SK-N-MC (cell line): Measurements from ENCODE around the gene MRTFA.

Experiments used
- EZH2 ChIP-seq: fragments of 200-600 bp; sonication (generic); IDR thresholded peaks from one replicate; pipeline ENCODE4 v1.6.1; 2017; ENCODE audit warnings: antibody characterized with exemption
- FOXP2 ChIP-seq: optimal IDR thresholded peaks from 2 replicates; pipeline ENCODE3; 2011; ENCODE audit warnings: mild to moderate bottlenecking, moderate library complexity; ENCODE audit not compliant: insufficient read depth; ENCODE audit errors: extremely low read length, control extremely low read depth
- POLR2AphosphoS5 ChIP-seq: IDR thresholded peaks from 2 replicates; pipeline ENCODE4 v1.6.1; 2012; ENCODE audit warnings: mild to moderate bottlenecking, low read depth, low read length, borderline replicate concordance

DNA sequence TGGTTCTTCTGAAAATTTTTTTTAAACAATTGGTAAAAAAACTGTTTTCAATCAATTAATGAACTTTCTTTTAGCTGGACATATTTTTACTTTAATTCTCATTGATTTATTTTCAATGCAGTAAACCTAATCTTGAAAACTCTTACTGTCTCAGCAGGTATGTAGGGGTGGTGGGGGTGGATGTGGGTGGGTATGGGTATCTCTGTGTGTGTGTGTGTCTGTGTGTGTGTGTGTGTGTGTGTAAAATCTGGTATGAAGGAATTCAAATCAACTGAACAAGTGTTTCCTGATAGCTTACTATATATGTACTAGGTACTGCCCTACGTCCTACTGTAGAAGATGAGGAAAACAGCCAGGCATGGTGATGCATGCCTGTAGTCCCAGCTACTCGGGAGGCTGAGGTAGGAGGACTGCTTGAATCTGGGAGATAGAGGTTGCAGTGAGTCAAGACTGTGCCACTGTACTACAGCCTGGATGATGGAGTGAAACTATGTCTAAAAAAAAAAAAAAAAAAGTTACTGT is 75.5 kb downstream of the MRTFA start:
- TF ChIP-seq EZH2 (no peak), POLR2AphosphoS5 (no peak), FOXP2 (no peak)
